Measurements from ENCODE around the gene BSND. TPM values are rescaled to one million over a fixed set of nuclear protein-coding genes. Genes with fewer than 3 reads are reported as not detected.

Gene BSND
- not detected for total RNA-seq

- H3K9me3 ChIP-seq (ENCODE audit: control insufficient read depth in 3 of 3, low read length in 3 of 3), result no peaks in the 10 kb centered on the region
- H3K36me3 ChIP-seq (ENCODE audit: control insufficient read depth in 3 of 3, insufficient read depth in 3 of 3, low read length in 3 of 3), result no peaks in the 10 kb centered on the region
- H3K4me1 ChIP-seq (ENCODE audit: control insufficient read depth in 3 of 3, insufficient read depth in 3 of 3, low read length in 3 of 3), result no peaks in the 10 kb centered on the region
- H3K27me3 ChIP-seq (ENCODE audit: control insufficient read depth in 3 of 3, insufficient read depth in 3 of 3, low read length in 3 of 3), result peaks cover 32 to 47% (median 39%) of the 10 kb centered on the region in 3 donors
- H3K27ac ChIP-seq (ENCODE audit: low read depth, low read length), result no peak within 1 kb of the TSS
- H3K9ac ChIP-seq (ENCODE audit: low read depth in 1 of 3, low read length in 3 of 3), result no peak within 1 kb of the TSS
- no peak within 1 kb of the TSS for H3K4me3 ChIP-seq (ENCODE audit: low read length in 3 of 3)
These were observed at the start of gene BSND for GRCh38 chr1:54998677-54999076. TSS of gene BSND (plus strand) at chr1:54998933. CDS start at chr1:54999187, 254 bp downstream.

- H3K27ac ChIP-seq (ENCODE audit: low read depth, low read length), result no peak overlapping the region
- H3K9me3 ChIP-seq (ENCODE audit: control insufficient read depth in 3 of 3, low read length in 3 of 3), result no peaks in the 10 kb centered on the region
- no peaks in the 10 kb centered on the region for H3K36me3 ChIP-seq (ENCODE audit: control insufficient read depth in 3 of 3, insufficient read depth in 3 of 3, low read length in 3 of 3)
- H3K27me3 ChIP-seq (ENCODE audit: control insufficient read depth in 3 of 3, insufficient read depth in 3 of 3, low read length in 3 of 3), result no peaks in the 10 kb centered on the region
- no peak overlapping the region for H3K9ac ChIP-seq (ENCODE audit: low read depth in 1 of 3, low read length in 3 of 3)
- H3K4me1 ChIP-seq (ENCODE audit: control insufficient read depth in 3 of 3, insufficient read depth in 3 of 3, low read length in 3 of 3), result peaks cover 14 to 19% (median 17%) of the 10 kb centered on the region in 3 donors
- H3K4me3 ChIP-seq (ENCODE audit: low read length in 3 of 3), result no peak overlapping the region
These were observed 49.7 kb upstream of the BSND start for GRCh38 chr1:54949053-54949452.

- no peaks in the 10 kb centered on the region for H3K9me3 ChIP-seq (ENCODE audit: control insufficient read depth in 3 of 3, low read length in 3 of 3)
- peaks cover 10 to 15% (median 14%) of the 10 kb centered on the region in 3 donors for H3K4me1 ChIP-seq (ENCODE audit: control insufficient read depth in 3 of 3, insufficient read depth in 3 of 3, low read length in 3 of 3)
- H3K4me3 ChIP-seq (ENCODE audit: low read length in 3 of 3), result peak overlapping the region in 2 of 3 donors; percentile 51 to 79
- no peaks in the 10 kb centered on the region for H3K36me3 ChIP-seq (ENCODE audit: control insufficient read depth in 3 of 3, insufficient read depth in 3 of 3, low read length in 3 of 3)
- H3K9ac ChIP-seq (ENCODE audit: low read depth in 1 of 3, low read length in 3 of 3), result peak overlapping the region; percentile 55 to 85 (median 78)
- H3K27ac ChIP-seq (ENCODE audit: low read depth, low read length), result peak overlapping the region; percentile 21
- H3K27me3 ChIP-seq (ENCODE audit: control insufficient read depth in 3 of 3, insufficient read depth in 3 of 3, low read length in 3 of 3), result no peaks in the 10 kb centered on the region
These were observed 48.7 kb upstream of the BSND start for GRCh38 chr1:54950006-54950368.

- peak overlapping the region; percentile 51 to 79 (median 65) for H3K4me3 ChIP-seq (ENCODE audit: low read length in 3 of 3)
- peak overlapping the region; percentile 21 for H3K27ac ChIP-seq (ENCODE audit: low read depth, low read length)
- no peaks in the 10 kb centered on the region for H3K27me3 ChIP-seq (ENCODE audit: control insufficient read depth in 3 of 3, insufficient read depth in 3 of 3, low read length in 3 of 3)
- H3K9ac ChIP-seq (ENCODE audit: low read depth in 1 of 3, low read length in 3 of 3), result peak overlapping the region; percentile 55 to 85 (median 78)
- no peaks in the 10 kb centered on the region for H3K36me3 ChIP-seq (ENCODE audit: control insufficient read depth in 3 of 3, insufficient read depth in 3 of 3, low read length in 3 of 3)
- H3K9me3 ChIP-seq (ENCODE audit: control insufficient read depth in 3 of 3, low read length in 3 of 3), result no peaks in the 10 kb centered on the region
- H3K4me1 ChIP-seq (ENCODE audit: control insufficient read depth in 3 of 3, insufficient read depth in 3 of 3, low read length in 3 of 3), result peaks cover 9 to 14% (median 10%) of the 10 kb centered on the region in 3 donors
These were observed 48.2 kb upstream of the BSND start for GRCh38 chr1:54950369-54951163.

- Histone ChIP-seq H3K27ac (ENCODE audit: low read depth, low read length) (no peak overlapping the region), H3K36me3 (ENCODE audit: control insufficient read depth in 3 of 3, insufficient read depth in 3 of 3, low read length in 3 of 3) (no peaks in the 10 kb centered on the region), H3K9ac (ENCODE audit: low read depth in 1 of 3, low read length in 3 of 3) (no peak overlapping the region), H3K4me3 (ENCODE audit: low read length in 3 of 3) (no peak overlapping the region), H3K4me1 (ENCODE audit: control insufficient read depth in 3 of 3, insufficient read depth in 3 of 3, low read length in 3 of 3) (peaks cover 9 to 14% (median 10%) of the 10 kb centered on the region in 3 donors), H3K27me3 (ENCODE audit: control insufficient read depth in 3 of 3, insufficient read depth in 3 of 3, low read length in 3 of 3) (no peaks in the 10 kb centered on the region), H3K9me3 (ENCODE audit: control insufficient read depth in 3 of 3, low read length in 3 of 3) (no peaks in the 10 kb centered on the region)
These were observed 46.9 kb upstream of the BSND start for GRCh38 chr1:54951810-54952226.

- H3K4me3 ChIP-seq (ENCODE audit: low read length in 3 of 3), result no peak overlapping the region
- no peaks in the 10 kb centered on the region for H3K27me3 ChIP-seq (ENCODE audit: control insufficient read depth in 3 of 3, insufficient read depth in 3 of 3, low read length in 3 of 3)
- no peaks in the 10 kb centered on the region for H3K9me3 ChIP-seq (ENCODE audit: control insufficient read depth in 3 of 3, low read length in 3 of 3)
- no peaks in the 10 kb centered on the region for H3K36me3 ChIP-seq (ENCODE audit: control insufficient read depth in 3 of 3, insufficient read depth in 3 of 3, low read length in 3 of 3)
- H3K27ac ChIP-seq (ENCODE audit: low read depth, low read length), result no peak overlapping the region
- H3K4me1 ChIP-seq (ENCODE audit: control insufficient read depth in 3 of 3, insufficient read depth in 3 of 3, low read length in 3 of 3), result peaks cover 9 to 14% (median 10%) of the 10 kb centered on the region in 3 donors
- no peak overlapping the region for H3K9ac ChIP-seq (ENCODE audit: low read depth in 1 of 3, low read length in 3 of 3)
These were observed 45.6 kb upstream of the BSND start for GRCh38 chr1:54952950-54953718.

- H3K27me3 ChIP-seq (ENCODE audit: control insufficient read depth in 3 of 3, insufficient read depth in 3 of 3, low read length in 3 of 3), result no peaks in the 10 kb centered on the region
- peaks cover 9 to 14% (median 10%) of the 10 kb centered on the region in 3 donors for H3K4me1 ChIP-seq (ENCODE audit: control insufficient read depth in 3 of 3, insufficient read depth in 3 of 3, low read length in 3 of 3)
- no peaks in the 10 kb centered on the region for H3K9me3 ChIP-seq (ENCODE audit: control insufficient read depth in 3 of 3, low read length in 3 of 3)
- H3K4me3 ChIP-seq (ENCODE audit: low read length in 3 of 3), result no peak overlapping the region
- no peaks in the 10 kb centered on the region for H3K36me3 ChIP-seq (ENCODE audit: control insufficient read depth in 3 of 3, insufficient read depth in 3 of 3, low read length in 3 of 3)
- no peak overlapping the region for H3K27ac ChIP-seq (ENCODE audit: low read depth, low read length)
- no peak overlapping the region for H3K9ac ChIP-seq (ENCODE audit: low read depth in 1 of 3, low read length in 3 of 3)
These were observed 44.9 kb upstream of the BSND start for GRCh38 chr1:54953846-54954245.

GRCh38 chr1:54955359-54955758, 43.4 kb upstream of the BSND start:
- no peaks in the 10 kb centered on the region for H3K9me3 ChIP-seq (ENCODE audit: control insufficient read depth in 3 of 3, low read length in 3 of 3)
- H3K36me3 ChIP-seq (ENCODE audit: control insufficient read depth in 3 of 3, insufficient read depth in 3 of 3, low read length in 3 of 3), result no peaks in the 10 kb centered on the region
- no peak overlapping the region for H3K4me3 ChIP-seq (ENCODE audit: low read length in 3 of 3)
- peaks cover 6 to 10% (median 7%) of the 10 kb centered on the region in 3 donors for H3K4me1 ChIP-seq (ENCODE audit: control insufficient read depth in 3 of 3, insufficient read depth in 3 of 3, low read length in 3 of 3)
- H3K9ac ChIP-seq (ENCODE audit: low read depth in 1 of 3, low read length in 3 of 3), result no peak overlapping the region
- H3K27ac ChIP-seq (ENCODE audit: low read depth, low read length), result no peak overlapping the region
- no peaks in the 10 kb centered on the region for H3K27me3 ChIP-seq (ENCODE audit: control insufficient read depth in 3 of 3, insufficient read depth in 3 of 3, low read length in 3 of 3)

- H3K9me3 ChIP-seq (ENCODE audit: control insufficient read depth in 3 of 3, low read length in 3 of 3), result no peaks in the 10 kb centered on the region
- H3K4me1 ChIP-seq (ENCODE audit: control insufficient read depth in 3 of 3, insufficient read depth in 3 of 3, low read length in 3 of 3), result no peaks in the 10 kb centered on the region
- no peaks in the 10 kb centered on the region for H3K36me3 ChIP-seq (ENCODE audit: control insufficient read depth in 3 of 3, insufficient read depth in 3 of 3, low read length in 3 of 3)
- H3K27me3 ChIP-seq (ENCODE audit: control insufficient read depth in 3 of 3, insufficient read depth in 3 of 3, low read length in 3 of 3), result no peaks in the 10 kb centered on the region
- H3K4me3 ChIP-seq (ENCODE audit: low read length in 3 of 3), result no peak overlapping the region
- no peak overlapping the region for H3K9ac ChIP-seq (ENCODE audit: low read depth in 1 of 3, low read length in 3 of 3)
- H3K27ac ChIP-seq (ENCODE audit: low read depth, low read length), result no peak overlapping the region
These were observed 42.0 kb upstream of the BSND start for GRCh38 chr1:54956726-54957125.

- Histone ChIP-seq H3K36me3 (ENCODE audit: control insufficient read depth in 3 of 3, insufficient read depth in 3 of 3, low read length in 3 of 3) (no peaks in the 10 kb centered on the region), H3K27me3 (ENCODE audit: control insufficient read depth in 3 of 3, insufficient read depth in 3 of 3, low read length in 3 of 3) (no peaks in the 10 kb centered on the region), H3K9me3 (ENCODE audit: control insufficient read depth in 3 of 3, low read length in 3 of 3) (no peaks in the 10 kb centered on the region), H3K4me1 (ENCODE audit: control insufficient read depth in 3 of 3, insufficient read depth in 3 of 3, low read length in 3 of 3) (no peaks in the 10 kb centered on the region), H3K4me3 (ENCODE audit: low read length in 3 of 3) (no peak overlapping the region), H3K9ac (ENCODE audit: low read depth in 1 of 3, low read length in 3 of 3) (no peak overlapping the region), H3K27ac (ENCODE audit: low read depth, low read length) (no peak overlapping the region)
These were observed 39.5 kb upstream of the BSND start for GRCh38 chr1:54959241-54959640.
